ENCODE measurements around the gene THSD4.

THSD4 gene

GRCh38 chr15:71678605-71679004, 563.3 kb downstream of the THSD4 start:
- Histone ChIP-seq H3K4me1 (ENCODE audit: control insufficient read depth, insufficient read depth, low read depth, low read length) (peaks cover 3% of the 10 kb centered on the region), H2BK12ac (ENCODE audit: low read length in 2 of 2) (no peak overlapping the region), H3K18ac (ENCODE audit: low read depth in 1 of 2, low read length in 2 of 2) (no peak overlapping the region), H3K14ac (ENCODE audit: low read length in 2 of 2) (no peak overlapping the region), H3K9ac (ENCODE audit: low read length) (no peak overlapping the region), H3K79me1 (replicated peaks; ENCODE audit: low read length, poor library complexity, severe bottlenecking) (peaks cover 5% of the 10 kb centered on the region), H2AFZ (ENCODE audit: low read depth, low read length) (no peak overlapping the region), H2AK5ac (ENCODE audit: low read length, severe bottlenecking) (no peak overlapping the region), H4K8ac (ENCODE audit: low read length) (no peak overlapping the region), H2BK5ac (ENCODE audit: low read depth, low read length, poor library complexity, severe bottlenecking) (no peak overlapping the region), H3K4me2 (ENCODE audit: low read length, poor library complexity, severe bottlenecking) (no peak overlapping the region), H3K36me3 (ENCODE audit: control insufficient read depth in 1 of 2, insufficient read depth in 2 of 2, low read depth in 1 of 2, low read length in 2 of 2) (no peaks in the 10 kb centered on the region), H2BK15ac (ENCODE audit: low read depth, poor library complexity, severe bottlenecking) (no peak overlapping the region), H4K91ac (ENCODE audit: low read length) (no peak overlapping the region), H3K27ac (ENCODE audit: low read length, poor library complexity, severe bottlenecking) (no peak overlapping the region), H2BK120ac (ENCODE audit: low read depth, low read length) (no peak overlapping the region), H3K9me3 (ENCODE audit: control insufficient read depth, low read length) (no peaks in the 10 kb centered on the region), H3K4ac (ENCODE audit: low read depth in 1 of 2, low read length in 2 of 2) (no peak overlapping the region), H3K27me3 (ENCODE audit: control insufficient read depth in 1 of 2, insufficient read depth in 1 of 2, low read length in 2 of 2) (no peaks in the 10 kb centered on the region), H3K23ac (ENCODE audit: low read length in 2 of 2) (no peak overlapping the region), H3K4me3 (ENCODE audit: insufficient read depth in 1 of 2, low read depth in 1 of 2, low read length in 2 of 2) (no peak overlapping the region)
- 89% methylated on average over 1 of the region's 2 CpGs for WGBS
- DNase-seq: no peak

GRCh38 chr15:71679223-71679792, 564.0 kb downstream of the THSD4 start:
- WGBS: 75% methylated on average over 3 of the region's 3 CpGs
- no peak overlapping the region for H3K18ac ChIP-seq (ENCODE audit: low read depth in 1 of 2, low read length in 2 of 2)

GRCh38 chr15:71679793-71680353, 564.6 kb downstream of the THSD4 start:
- no peak overlapping the region for H3K23ac ChIP-seq (ENCODE audit: low read length in 2 of 2)
- no peak overlapping the region for H3K4me2 ChIP-seq (ENCODE audit: low read length, poor library complexity, severe bottlenecking)
- no peak overlapping the region for H2AK5ac ChIP-seq (ENCODE audit: low read length, severe bottlenecking)
- peaks cover 5% of the 10 kb centered on the region for H3K79me1 ChIP-seq (replicated peaks; ENCODE audit: low read length, poor library complexity, severe bottlenecking)
- no peak overlapping the region for H2AFZ ChIP-seq (ENCODE audit: low read depth, low read length)
- no peaks in the 10 kb centered on the region for H3K9me3 ChIP-seq (ENCODE audit: control insufficient read depth, low read length)
- no peaks in the 10 kb centered on the region for H3K36me3 ChIP-seq (ENCODE audit: control insufficient read depth in 1 of 2, insufficient read depth in 2 of 2, low read depth in 1 of 2, low read length in 2 of 2)
- WGBS: 59% methylated on average over 5 of the region's 5 CpGs
- DNase-seq: peak; percentile 30
- H3K14ac ChIP-seq (ENCODE audit: low read length in 2 of 2): no peak overlapping the region
- H3K27me3 ChIP-seq (ENCODE audit: control insufficient read depth in 1 of 2, insufficient read depth in 1 of 2, low read length in 2 of 2): no peaks in the 10 kb centered on the region
- H3K9ac ChIP-seq (ENCODE audit: low read length): no peak overlapping the region
- H4K91ac ChIP-seq (ENCODE audit: low read length): no peak overlapping the region
- H4K8ac ChIP-seq (ENCODE audit: low read length): no peak overlapping the region
- no peak overlapping the region for H2BK12ac ChIP-seq (ENCODE audit: low read length in 2 of 2)
- H3K27ac ChIP-seq (ENCODE audit: low read length, poor library complexity, severe bottlenecking): no peak overlapping the region
- no peak overlapping the region for H2BK5ac ChIP-seq (ENCODE audit: low read depth, low read length, poor library complexity, severe bottlenecking)
- no peak overlapping the region for H3K4me3 ChIP-seq (ENCODE audit: insufficient read depth in 1 of 2, low read depth in 1 of 2, low read length in 2 of 2)
- H3K4me1 ChIP-seq (ENCODE audit: control insufficient read depth, insufficient read depth, low read depth, low read length): peaks cover 5% of the 10 kb centered on the region
- no peak overlapping the region for H2BK120ac ChIP-seq (ENCODE audit: low read depth, low read length)
- H3K4ac ChIP-seq (ENCODE audit: low read depth in 1 of 2, low read length in 2 of 2): no peak overlapping the region
- H3K18ac ChIP-seq (ENCODE audit: low read depth in 1 of 2, low read length in 2 of 2): no peak overlapping the region
- no peak overlapping the region for H2BK15ac ChIP-seq (ENCODE audit: low read depth, poor library complexity, severe bottlenecking)

More at GRCh38 chr15:71679223-71679792, 564.0 kb downstream of the THSD4 start:
- no peak overlapping the region for H3K4me3 ChIP-seq (ENCODE audit: insufficient read depth in 1 of 2, low read depth in 1 of 2, low read length in 2 of 2)
- H3K79me1 ChIP-seq (replicated peaks; ENCODE audit: low read length, poor library complexity, severe bottlenecking): peaks cover 5% of the 10 kb centered on the region
- no peak overlapping the region for H3K23ac ChIP-seq (ENCODE audit: low read length in 2 of 2)
- no peak overlapping the region for H3K27ac ChIP-seq (ENCODE audit: low read length, poor library complexity, severe bottlenecking)
- H3K4me2 ChIP-seq (ENCODE audit: low read length, poor library complexity, severe bottlenecking): no peak overlapping the region
- no peaks in the 10 kb centered on the region for H3K9me3 ChIP-seq (ENCODE audit: control insufficient read depth, low read length)
- no peak overlapping the region for H4K8ac ChIP-seq (ENCODE audit: low read length)
- no peak overlapping the region for H3K4ac ChIP-seq (ENCODE audit: low read depth in 1 of 2, low read length in 2 of 2)
- no peak overlapping the region for H4K91ac ChIP-seq (ENCODE audit: low read length)
- no peak overlapping the region for H3K14ac ChIP-seq (ENCODE audit: low read length in 2 of 2)
- H2BK15ac ChIP-seq (ENCODE audit: low read depth, poor library complexity, severe bottlenecking): no peak overlapping the region
- H2AFZ ChIP-seq (ENCODE audit: low read depth, low read length): no peak overlapping the region
- DNase-seq: no peak
- H2BK120ac ChIP-seq (ENCODE audit: low read depth, low read length): no peak overlapping the region
- H2BK5ac ChIP-seq (ENCODE audit: low read depth, low read length, poor library complexity, severe bottlenecking): no peak overlapping the region
- no peaks in the 10 kb centered on the region for H3K36me3 ChIP-seq (ENCODE audit: control insufficient read depth in 1 of 2, insufficient read depth in 2 of 2, low read depth in 1 of 2, low read length in 2 of 2)
- H2BK12ac ChIP-seq (ENCODE audit: low read length in 2 of 2): no peak overlapping the region
- no peaks in the 10 kb centered on the region for H3K27me3 ChIP-seq (ENCODE audit: control insufficient read depth in 1 of 2, insufficient read depth in 1 of 2, low read length in 2 of 2)
- no peak overlapping the region for H2AK5ac ChIP-seq (ENCODE audit: low read length, severe bottlenecking)
- H3K4me1 ChIP-seq (ENCODE audit: control insufficient read depth, insufficient read depth, low read depth, low read length): peaks cover 5% of the 10 kb centered on the region
- no peak overlapping the region for H3K9ac ChIP-seq (ENCODE audit: low read length)

GRCh38 chr15:71682001-71682400, 566.7 kb downstream of the THSD4 start:
- no peak overlapping the region for H4K8ac ChIP-seq (ENCODE audit: low read length)
- H2BK15ac ChIP-seq (ENCODE audit: low read depth, poor library complexity, severe bottlenecking): no peak overlapping the region
- 86% methylated on average over 3 of the region's 3 CpGs for WGBS
- no peak overlapping the region for H3K23ac ChIP-seq (ENCODE audit: low read length in 2 of 2)
- H3K27ac ChIP-seq (ENCODE audit: low read length, poor library complexity, severe bottlenecking): no peak overlapping the region
- H4K91ac ChIP-seq (ENCODE audit: low read length): no peak overlapping the region
- no peak overlapping the region for H3K4me3 ChIP-seq (ENCODE audit: insufficient read depth in 1 of 2, low read depth in 1 of 2, low read length in 2 of 2)
- no peak overlapping the region for H3K4ac ChIP-seq (ENCODE audit: low read depth in 1 of 2, low read length in 2 of 2)
- H3K4me1 ChIP-seq (ENCODE audit: control insufficient read depth, insufficient read depth, low read depth, low read length): peaks cover 5% of the 10 kb centered on the region
- H3K9me3 ChIP-seq (ENCODE audit: control insufficient read depth, low read length): no peaks in the 10 kb centered on the region
- H3K18ac ChIP-seq (ENCODE audit: low read depth in 1 of 2, low read length in 2 of 2): no peak overlapping the region
- no peak for DNase-seq
- H3K27me3 ChIP-seq (ENCODE audit: control insufficient read depth in 1 of 2, insufficient read depth in 1 of 2, low read length in 2 of 2): no peaks in the 10 kb centered on the region
- no peak overlapping the region for H3K9ac ChIP-seq (ENCODE audit: low read length)
- H3K36me3 ChIP-seq (ENCODE audit: control insufficient read depth in 1 of 2, insufficient read depth in 2 of 2, low read depth in 1 of 2, low read length in 2 of 2): no peaks in the 10 kb centered on the region
- H2AFZ ChIP-seq (ENCODE audit: low read depth, low read length): no peak overlapping the region
- H2BK12ac ChIP-seq (ENCODE audit: low read length in 2 of 2): no peak overlapping the region
- H2AK5ac ChIP-seq (ENCODE audit: low read length, severe bottlenecking): peak overlapping the region; percentile 88
- no peak overlapping the region for H3K4me2 ChIP-seq (ENCODE audit: low read length, poor library complexity, severe bottlenecking)
- peaks cover 1% of the 10 kb centered on the region for H3K79me1 ChIP-seq (replicated peaks; ENCODE audit: low read length, poor library complexity, severe bottlenecking)
- H2BK5ac ChIP-seq (ENCODE audit: low read depth, low read length, poor library complexity, severe bottlenecking): no peak overlapping the region
- H3K14ac ChIP-seq (ENCODE audit: low read length in 2 of 2): no peak overlapping the region
- no peak overlapping the region for H2BK120ac ChIP-seq (ENCODE audit: low read depth, low read length)
